8988T (cell line): Measurements from ENCODE around the gene STARD5.
A peak's percentile ranks its signal among the peaks of the same experiment; 100 is the strongest.

Source experiments
- DNase-seq: peaks from one replicate; pipeline ENCODE4 v3.0.0; 2011

STARD5 gene

DNA sequence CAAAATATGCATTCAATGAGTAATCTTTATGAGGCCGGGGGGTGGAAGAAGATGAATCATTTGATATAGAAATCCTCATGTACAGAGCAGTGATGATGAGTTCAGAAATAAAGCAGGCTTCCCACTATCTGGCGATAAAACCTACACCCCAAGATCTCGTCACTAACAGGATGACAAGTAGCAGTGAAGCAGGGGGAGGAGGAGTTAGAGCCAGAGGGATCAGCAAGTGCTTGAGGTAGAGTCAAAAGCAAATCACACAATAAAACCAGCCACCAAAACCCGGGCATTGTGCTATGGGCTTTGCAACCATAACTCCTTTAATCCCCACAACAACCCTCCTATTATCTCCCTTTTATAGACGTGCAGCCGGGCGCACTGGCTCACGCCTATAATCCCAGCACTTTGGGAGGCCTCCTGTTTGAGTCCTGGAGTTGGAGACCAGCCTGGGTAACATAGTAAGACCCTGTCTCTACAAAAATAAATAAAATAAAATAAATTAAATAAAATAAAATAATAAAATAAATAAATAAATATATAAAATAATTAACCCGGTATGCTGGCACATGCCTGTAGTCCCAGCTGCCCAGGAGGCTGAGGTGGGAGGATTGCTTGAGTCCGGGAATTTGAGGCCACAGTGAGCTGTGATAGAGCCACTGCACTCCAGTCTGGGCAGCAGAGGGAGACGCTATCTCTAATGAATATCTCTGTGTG, 53.0 kb downstream of the STARD5 start:
- no peak for DNase-seq

DNA sequence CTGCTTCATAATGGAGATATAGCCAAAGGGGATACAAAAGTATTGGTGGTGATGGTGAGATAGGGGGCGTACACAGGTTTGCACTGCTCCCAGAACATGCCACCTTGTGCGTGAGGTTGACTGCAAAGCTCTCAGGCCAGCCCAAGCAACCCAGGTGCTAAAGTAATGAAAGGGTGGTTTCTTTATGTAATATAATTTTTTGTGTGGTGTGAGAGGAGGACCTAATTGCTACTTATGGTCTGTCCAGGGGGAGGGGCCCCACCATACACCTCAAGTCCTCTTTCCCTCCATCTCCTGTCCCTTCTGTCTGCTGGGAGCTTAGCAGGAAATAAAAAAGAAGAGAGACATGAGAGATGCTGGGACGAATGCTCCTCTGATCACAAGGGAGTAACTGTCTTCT, 53.8 kb downstream of the STARD5 start:
- DNase-seq: no peak

DNA sequence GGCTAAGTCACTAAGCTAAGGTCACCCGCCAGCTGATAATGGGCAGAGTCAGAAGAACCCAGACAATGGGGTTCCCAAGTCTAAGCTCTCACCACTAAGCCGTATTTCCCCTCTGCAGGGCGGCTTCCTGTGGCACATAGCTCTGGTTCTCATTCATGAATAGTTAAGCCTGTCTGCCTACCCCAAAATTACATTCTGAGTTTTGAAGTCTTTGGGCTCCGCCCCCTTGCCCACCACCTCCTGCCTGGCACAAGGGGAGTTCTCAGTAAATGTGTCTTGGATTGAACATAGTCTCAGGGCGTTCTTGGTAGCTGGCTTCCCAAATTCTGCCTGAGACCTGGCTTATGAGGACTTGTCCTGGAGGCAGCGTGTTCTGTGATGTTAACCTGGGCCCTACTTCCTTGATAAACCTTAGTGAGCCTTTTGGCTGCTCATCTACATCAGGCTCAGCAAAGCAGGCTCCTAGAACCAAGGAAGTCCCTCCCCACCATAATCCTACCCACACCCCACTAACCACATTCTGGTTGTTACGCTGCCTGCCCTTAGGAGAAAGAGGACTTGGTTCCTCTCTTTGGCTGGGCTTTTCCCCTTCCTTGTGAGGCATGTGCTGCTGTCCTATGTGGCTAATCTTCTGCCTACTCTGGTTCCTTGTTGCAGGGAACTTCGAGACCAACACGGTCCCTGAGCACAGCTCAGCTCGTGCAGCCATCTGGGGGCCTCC, 54.9 kb downstream of the STARD5 start:
- no peak for DNase-seq

- no peak for DNase-seq
Measured at GRCh38 chr15:81268340-81268739, 55.6 kb downstream of the STARD5 start.

- peak; percentile 55 for DNase-seq
Measured at GRCh38 chr15:81265944-81266775, 57.8 kb downstream of the STARD5 start.

- no peak for DNase-seq
Measured at GRCh38 chr15:81265256-81265943, 58.5 kb downstream of the STARD5 start.

DNA sequence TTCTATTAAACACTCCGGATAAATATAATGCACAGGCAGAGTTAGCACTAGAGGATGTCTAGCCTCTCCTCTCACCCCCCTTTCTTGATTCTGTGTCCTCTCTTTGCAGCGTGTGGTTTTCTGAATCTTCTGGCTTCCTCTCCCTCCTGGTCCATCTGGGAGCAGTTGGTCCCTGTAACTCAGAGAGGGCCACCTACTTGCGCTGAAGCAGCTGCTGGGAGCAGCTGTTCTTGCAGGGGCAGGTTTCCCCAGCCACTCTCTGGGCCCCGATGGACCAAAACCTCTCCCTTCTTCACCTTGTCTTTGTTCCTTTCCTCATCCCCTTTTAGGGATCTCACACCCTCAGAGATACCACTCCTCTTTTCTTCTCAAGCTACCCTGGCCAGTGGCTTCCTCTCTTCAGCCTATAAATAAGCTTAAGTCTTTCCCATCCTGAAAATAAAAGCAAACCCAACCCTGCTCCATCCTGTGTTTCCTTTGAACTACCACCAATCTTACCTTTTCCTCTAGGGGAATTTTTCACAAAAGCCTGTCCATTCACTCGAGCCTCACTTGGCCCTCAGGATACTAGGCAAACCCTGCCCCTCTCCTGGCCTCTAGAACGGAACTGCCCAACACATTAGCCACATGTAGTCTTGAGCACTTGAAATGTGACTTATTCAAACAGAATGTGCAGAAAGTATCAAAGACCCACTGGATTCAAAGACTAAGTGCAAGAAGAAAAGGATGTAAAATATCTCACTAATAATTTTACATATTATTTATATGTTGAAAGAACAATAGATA, 59.7 kb downstream of the STARD5 start:
- no peak for DNase-seq

DNA sequence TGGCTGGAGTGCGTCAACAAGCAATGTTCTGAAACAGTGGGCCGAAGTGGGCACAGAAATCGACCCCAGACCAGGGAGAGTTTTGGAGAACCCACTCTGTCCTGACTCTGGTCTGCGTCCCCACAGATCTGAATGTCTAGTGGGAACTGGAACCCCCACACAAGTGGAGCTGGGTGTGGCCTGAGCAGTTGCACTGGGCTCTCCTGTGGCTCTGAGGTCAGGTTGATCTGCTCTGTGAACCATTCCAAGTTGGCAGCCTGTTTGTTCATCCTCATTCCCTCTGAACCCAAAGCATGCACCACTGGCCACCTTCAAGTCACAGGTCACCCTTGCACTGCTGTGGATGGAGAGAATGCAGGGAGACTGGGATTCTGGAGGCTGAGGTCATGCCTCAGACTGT, 60.5 kb downstream of the STARD5 start:
- DNase-seq: no peak

GRCh38 chr15:81261172-81261811, 62.6 kb downstream of the STARD5 start:
- no peak for DNase-seq

- no peak for DNase-seq
Measured at GRCh38 chr15:81259760-81260298, 64.1 kb downstream of the STARD5 start.
